Effector CD4-positive, alpha-beta T cell (primary cell): Measurements from ENCODE around the gene SMC5.
"Not testable (repeated sequence)": the region's sequence is repeated elsewhere in the genome, so short reads cannot be mapped to it uniquely, and the experiment has no call there.

ENCODE experiments used
- DNase-seq: peaks from one replicate; pipeline ENCODE4 v3.0.0-alpha.2; 2020

The SMC5 gene

GRCh38 chr9:70278305-70278704, 19.5 kb downstream of the SMC5 start:
- no peak for DNase-seq

- no peak for DNase-seq
These were observed 25.1 kb downstream of the SMC5 start for GRCh38 chr9:70283848-70284247.

DNA sequence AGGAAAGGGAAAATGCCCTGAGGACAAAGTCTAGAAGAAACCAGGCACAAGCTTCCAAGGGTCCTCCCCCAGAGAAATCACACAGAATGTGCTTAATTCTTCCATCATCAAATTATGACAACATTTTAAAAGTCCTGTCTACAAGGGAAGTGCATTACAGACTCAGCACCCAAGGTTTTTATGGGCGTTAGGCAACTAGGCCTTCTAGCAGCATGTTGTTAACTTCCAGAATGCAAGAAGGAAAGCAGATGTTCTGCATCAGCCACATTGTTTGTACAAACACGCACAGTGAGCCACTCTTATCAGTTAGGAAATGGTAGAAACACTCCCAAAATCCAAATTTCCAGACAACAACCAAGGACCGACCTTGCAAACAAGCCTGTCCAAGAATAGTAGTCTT, 26.5 kb downstream of the SMC5 start:
- DNase-seq: no peak

DNA sequence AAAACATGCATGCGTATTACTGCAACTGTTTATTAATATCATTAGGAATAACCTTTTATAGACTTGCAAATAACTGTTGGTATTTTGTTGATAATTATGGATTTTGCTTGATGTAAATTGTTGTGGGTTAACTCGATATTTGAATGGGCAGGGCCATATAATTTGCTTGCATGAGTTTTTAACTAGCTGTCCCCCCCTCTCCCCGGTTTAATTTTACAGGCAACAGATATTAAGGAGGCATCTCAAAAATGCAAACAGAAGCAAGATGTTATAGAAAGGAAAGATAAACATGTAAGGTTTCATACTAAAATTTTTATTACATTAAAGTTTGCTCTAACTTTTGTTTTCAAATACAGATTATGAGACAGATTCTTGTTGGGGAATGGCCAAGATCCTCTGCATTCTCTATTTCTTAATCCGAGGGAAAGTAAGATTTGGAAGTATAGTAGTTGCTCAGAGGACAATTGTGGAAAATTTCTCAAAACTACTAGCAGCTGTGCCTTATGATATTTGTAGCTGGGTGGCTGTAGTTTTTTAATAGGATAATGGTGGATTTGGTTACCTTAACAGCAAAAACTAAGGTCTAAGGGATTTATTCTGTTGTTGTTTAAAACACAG, 27.3 kb downstream of the SMC5 start:
- no peak for DNase-seq

GRCh38 chr9:70290626-70291025, 31.8 kb downstream of the SMC5 start:
- DNase-seq: no peak

GRCh38 chr9:70291446-70291845, 32.7 kb downstream of the SMC5 start:
- DNase-seq: no peak

- no peak for DNase-seq
These were observed 33.5 kb downstream of the SMC5 start for GRCh38 chr9:70292253-70292652.

GRCh38 chr9:70293214-70293613, 34.4 kb downstream of the SMC5 start:
- no peak for DNase-seq

DNA sequence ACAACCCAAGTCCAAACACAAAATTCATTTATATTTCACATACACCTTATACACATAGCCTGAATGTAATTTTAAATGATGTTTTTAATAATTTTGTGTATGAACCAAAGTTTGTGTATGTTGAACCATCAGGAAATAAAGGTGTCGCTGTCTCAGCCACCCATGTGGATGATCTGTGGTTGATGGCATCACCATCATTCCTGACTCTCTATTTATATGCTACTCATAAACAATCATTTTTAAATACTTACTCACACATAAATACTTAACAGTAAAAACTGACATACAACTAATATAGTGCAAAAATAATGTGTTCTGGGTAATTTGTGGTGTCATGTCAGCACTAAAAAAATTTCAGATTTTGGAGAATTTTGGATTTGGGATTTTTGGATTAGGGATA, 38.4 kb downstream of the SMC5 start:
- no peak for DNase-seq

GRCh38 chr9:70298245-70298771, 39.5 kb downstream of the SMC5 start:
- DNase-seq: no peak

- DNase-seq: no peak
These were observed 44.5 kb downstream of the SMC5 start for GRCh38 chr9:70303268-70303667.

DNA sequence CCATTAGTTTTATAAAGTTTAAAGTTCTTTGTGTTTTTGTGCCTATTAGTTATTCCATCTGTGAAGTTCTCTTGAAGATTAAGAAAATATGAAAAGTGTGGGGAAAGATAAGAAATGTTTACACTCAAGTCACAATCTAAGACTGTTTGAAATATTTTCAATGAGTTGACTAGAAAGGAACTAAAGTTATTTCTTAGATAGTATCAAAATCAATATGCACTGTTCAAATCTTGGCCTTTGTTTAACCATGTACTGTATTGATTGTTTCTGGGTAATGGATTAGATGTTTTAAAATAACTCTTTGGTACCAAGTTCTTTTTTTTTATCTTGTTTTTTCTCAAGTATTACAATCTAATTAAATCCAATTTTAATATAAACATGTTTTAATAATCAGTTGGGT, 46.0 kb downstream of the SMC5 start:
- no peak for DNase-seq

DNA sequence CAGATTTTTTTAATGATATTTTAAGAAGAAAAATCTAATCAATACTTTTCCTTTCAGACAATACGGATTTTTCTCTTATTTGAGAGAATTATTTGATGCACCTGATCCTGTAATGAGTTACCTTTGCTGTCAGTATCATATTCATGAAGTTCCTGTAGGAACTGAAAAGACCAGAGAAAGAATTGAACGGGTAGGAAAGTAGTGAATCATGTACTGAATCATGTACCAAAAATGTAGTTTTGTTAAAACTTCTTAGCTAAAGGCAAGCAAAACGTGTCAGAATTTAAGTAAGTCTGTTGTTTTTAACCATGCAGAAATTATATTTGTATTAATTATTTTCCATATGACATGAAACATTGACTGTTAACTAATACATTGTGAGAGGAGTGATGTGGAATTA, 56.6 kb downstream of the SMC5 start:
- DNase-seq: no peak

GRCh38 chr9:70318002-70318401, 59.2 kb downstream of the SMC5 start:
- no peak for DNase-seq

DNA sequence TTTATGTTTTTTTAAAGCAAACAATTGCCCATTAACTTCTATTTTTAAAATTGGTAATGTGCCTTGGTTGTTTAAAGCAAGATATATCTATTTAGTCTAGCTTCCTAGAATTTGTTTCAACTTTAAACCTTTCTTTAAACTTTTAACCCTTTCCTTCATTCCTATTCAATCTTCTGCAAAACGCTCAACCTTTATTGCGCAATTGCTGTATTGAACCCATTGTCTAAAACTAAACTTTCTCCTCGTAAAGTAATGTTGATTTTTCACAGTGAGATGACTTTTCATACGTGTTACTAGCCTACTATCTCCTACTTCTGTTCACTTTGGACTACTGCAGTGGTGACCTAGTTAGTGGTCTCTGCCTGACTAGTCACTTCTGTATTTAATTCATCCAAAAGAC, 63.3 kb downstream of the SMC5 start:
- no peak for DNase-seq

- DNase-seq: no peak
These were observed 66.2 kb downstream of the SMC5 start for GRCh38 chr9:70324963-70325362.

DNA sequence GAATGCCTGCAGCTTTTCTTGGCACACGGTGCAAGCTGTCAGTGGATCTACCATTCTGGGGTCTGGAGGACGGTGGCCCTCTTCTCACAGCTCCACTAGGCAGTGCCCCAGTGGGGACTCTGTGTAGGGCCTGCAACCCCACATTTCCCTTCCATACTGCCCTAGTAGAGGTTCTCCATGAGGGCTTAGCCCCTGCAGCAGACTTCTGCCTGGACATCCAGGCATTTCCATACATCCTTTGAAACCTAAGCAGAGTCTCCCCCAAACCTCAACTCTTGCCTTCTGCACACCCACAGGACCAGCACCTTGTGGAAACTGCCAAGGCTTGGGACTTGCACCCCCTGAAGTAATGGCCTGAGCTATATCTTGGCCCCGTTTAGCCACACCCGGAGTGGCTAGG, 69.8 kb downstream of the SMC5 start:
- DNase-seq: not testable (repeated sequence)

DNA sequence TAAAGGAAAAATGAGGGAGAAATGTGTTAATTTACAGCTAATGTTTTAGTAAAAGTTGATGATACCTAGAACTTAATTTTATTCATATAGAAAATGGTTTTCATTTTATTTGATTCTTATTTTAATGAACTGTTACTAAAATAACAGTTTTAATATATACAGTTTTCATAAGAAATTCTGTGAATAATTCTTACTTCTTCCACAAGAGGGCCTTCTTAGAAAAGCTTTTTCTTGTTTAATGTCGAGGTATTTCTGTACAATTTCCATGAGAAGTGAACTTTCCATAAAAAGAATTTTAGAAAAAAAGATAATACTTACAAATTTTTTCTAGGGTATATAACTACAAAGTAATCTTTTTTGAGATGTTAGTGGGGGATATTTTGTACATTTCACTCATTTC, 81.8 kb downstream of the SMC5 start:
- DNase-seq: no peak

GRCh38 chr9:70347046-70347445, 88.3 kb downstream of the SMC5 start:
- DNase-seq: no peak

DNA sequence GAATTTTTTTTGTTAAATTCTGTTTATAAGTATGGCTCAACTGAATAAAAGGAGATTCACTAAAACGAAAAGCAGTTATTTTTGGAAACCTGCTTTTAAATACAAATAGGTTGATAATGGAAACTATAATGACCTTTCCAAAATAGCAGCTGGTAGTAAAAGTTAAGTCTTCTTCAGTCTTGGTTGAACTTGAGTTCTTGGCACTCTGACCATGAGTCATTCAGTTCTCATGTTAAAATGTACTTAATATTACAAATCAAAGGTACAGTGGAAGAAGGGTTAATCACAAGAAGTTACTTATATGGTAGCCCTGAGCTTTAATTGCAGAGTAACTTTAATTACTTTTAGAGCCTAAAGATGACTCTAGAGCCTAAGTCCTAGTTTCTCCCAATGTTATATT, 93.6 kb downstream of the SMC5 start:
- DNase-seq: no peak

- no peak for DNase-seq
These were observed 94.0 kb downstream of the SMC5 start for GRCh38 chr9:70352802-70353201.

DNA sequence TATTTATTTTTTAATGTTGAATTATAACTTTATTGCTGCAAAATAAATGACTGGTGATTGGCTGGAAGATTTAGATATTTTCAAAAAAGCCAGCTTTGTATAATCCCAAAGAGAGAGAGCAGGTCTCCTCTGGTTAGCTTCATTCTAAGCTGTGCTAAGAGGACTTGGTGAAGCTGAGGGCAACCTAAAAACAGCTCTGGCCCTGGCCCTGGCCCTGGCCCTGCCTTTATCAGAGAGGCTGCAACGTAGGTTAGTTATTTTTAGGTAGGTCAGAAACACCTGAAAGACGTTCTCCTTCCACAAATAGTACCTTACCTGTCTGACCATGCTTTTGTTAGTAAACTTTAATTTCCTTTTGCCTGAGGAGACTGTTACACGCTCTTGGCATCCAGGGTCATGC, 97.0 kb downstream of the SMC5 start:
- DNase-seq: no peak

DNA sequence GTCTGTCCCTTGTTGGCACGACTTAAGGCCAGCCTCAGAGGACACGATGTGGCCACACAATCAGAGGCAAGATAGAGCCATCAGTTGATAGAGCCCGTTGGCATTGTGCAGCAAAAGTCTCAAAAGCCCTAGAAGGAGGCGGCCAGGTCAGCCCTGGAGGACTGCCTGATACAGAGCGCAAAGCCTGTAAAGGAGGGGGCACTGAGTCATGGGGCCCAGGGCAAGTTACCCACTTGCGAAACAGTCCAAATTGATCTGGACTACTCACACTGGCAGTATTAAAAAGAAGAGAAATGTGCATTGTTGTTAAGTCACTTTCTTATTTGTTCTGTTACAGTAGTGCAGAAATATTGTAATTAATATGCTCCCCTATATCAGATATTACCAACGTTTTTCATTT, 104.2 kb downstream of the SMC5 start:
- no peak for DNase-seq

- no peak for DNase-seq
These were observed 105.0 kb downstream of the SMC5 start for GRCh38 chr9:70363760-70364159.

DNA sequence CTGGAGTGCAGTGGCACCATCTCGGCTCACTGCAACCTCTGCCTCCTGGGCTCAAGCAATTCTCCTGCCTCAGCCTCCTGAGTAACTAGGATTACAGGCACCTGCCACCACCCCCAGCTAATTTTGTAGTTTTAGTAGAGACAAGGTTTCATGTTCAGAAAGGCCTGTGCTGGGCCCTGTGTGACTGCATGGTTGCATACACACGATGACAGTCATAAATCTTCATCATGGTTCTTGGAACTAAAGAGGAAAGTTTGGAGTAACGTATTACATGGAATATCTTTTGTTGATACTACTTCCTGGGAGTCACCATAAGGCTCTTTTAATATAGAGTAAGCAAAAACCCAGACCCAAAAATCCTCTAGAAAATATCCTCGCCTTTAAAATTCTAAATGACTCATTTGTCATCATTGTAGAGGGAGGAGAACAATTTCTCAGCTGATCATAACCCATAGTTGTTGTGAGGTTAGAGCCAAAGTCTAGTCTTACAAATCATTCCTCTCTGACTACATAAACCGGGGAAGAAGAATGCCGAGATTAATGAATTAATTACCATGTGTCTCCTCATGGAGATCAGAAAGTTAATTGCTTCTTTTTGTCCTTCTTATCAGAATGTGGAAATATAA, 108.6 kb downstream of the SMC5 start:
- DNase-seq: no peak
